SK-N-SH (cell line): Measurements from ENCODE around the gene ADGRB2.

Experiments used
- EP300 ChIP-seq, 2 experiments: IDR thresholded peaks; 2 replicates each; pipeline versions ENCODE4 v1.4.0 to v1.6.1; 2012; ENCODE audit warnings: borderline replicate concordance in 1 of 2, low read depth in 1 of 2, low read length in 1 of 2
- MAX ChIP-seq: IDR thresholded peaks from 2 replicates; pipeline ENCODE4 v1.4.0; 2012; ENCODE audit warnings: low read depth
- POLR2AphosphoS5 ChIP-seq: IDR thresholded peaks from 2 replicates; pipeline ENCODE4 v1.6.1; 2012; ENCODE audit warnings: low read depth, low read length
- RAD21 ChIP-seq: IDR thresholded peaks from 2 replicates; pipeline ENCODE4 v1.6.1; 2012; ENCODE audit warnings: mild to moderate bottlenecking, low read length
- RFX5 ChIP-seq: IDR thresholded peaks from 2 replicates; pipeline ENCODE4 v1.6.1; 2012; ENCODE audit warnings: mild to moderate bottlenecking, improper control_type of control experiment, low read length
- TAF1 ChIP-seq: IDR thresholded peaks from 2 replicates; pipeline ENCODE4 v1.6.1; 2012; ENCODE audit warnings: low read depth, mild to moderate bottlenecking, low read length, moderate library complexity, borderline replicate concordance
- TEAD4 ChIP-seq: IDR thresholded peaks from 2 replicates; pipeline ENCODE4 v1.4.0; 2012; ENCODE audit warnings: mild to moderate bottlenecking, borderline replicate concordance; ENCODE audit not compliant: insufficient read depth
- TF ChIP-seq, protein P1 (sequence below): fragments of 200-600 bp; sonication (generic); IDR thresholded peaks from 2 replicates; pipeline ENCODE4 v1.6.1; 2017; ENCODE audit warnings: antibody characterized with exemption, mild to moderate bottlenecking, moderate library complexity

DNA sequence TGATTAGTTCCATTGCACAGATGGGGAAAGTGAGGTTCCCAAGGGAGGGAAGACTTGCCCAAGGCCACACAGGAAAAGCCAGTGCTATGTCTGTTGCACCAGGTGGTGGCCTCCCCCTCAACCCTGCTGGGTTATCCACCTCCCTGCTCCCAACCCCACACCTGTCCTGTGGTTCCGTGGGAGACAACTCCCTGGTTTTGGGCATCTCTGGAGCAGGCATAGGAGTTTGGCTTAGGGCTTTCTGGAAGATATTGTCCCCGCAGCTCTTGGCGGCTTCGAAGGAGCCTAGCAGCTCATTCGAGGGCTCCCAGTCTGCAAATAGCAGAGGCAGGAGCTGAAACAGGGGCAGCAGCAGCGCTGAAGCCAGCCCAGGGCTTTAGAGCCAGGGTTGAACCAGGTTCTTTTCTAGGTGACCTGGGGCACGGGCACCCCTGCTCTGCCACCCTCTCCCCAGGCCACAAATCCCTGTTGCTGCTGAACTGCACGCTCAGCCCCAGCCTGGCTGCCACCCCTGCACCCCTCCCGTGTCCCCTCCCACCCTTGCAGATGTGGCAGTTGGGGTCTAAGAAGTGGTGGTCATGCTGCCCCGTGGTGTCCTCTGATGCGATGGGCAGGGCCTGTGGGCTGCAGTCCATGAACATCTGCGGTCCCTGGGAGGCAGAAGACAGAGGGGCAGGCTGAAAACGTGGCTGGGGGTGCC, 29.6 kb upstream of the ADGRB2 start:
- TF ChIP-seq RFX5 = no peak
- no peak for TF ChIP-seq TEAD4
- no peak for TF ChIP-seq POLR2AphosphoS5
- TF ChIP-seq, protein P1, sequence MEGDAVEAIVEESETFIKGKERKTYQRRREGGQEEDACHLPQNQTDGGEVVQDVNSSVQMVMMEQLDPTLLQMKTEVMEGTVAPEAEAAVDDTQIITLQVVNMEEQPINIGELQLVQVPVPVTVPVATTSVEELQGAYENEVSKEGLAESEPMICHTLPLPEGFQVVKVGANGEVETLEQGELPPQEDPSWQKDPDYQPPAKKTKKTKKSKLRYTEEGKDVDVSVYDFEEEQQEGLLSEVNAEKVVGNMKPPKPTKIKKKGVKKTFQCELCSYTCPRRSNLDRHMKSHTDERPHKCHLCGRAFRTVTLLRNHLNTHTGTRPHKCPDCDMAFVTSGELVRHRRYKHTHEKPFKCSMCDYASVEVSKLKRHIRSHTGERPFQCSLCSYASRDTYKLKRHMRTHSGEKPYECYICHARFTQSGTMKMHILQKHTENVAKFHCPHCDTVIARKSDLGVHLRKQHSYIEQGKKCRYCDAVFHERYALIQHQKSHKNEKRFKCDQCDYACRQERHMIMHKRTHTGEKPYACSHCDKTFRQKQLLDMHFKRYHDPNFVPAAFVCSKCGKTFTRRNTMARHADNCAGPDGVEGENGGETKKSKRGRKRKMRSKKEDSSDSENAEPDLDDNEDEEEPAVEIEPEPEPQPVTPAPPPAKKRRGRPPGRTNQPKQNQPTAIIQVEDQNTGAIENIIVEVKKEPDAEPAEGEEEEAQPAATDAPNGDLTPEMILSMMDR = no peak
- TF ChIP-seq RAD21 = no peak
- TF ChIP-seq EP300 (IDR thresholded peaks at IDR 0.05; ENCODE audit: borderline replicate concordance in 1 of 2, low read depth in 1 of 2, low read length in 1 of 2) = no peak
- TF ChIP-seq TAF1 = no peak
- no peak for TF ChIP-seq MAX
